Measurements from ENCODE around the gene ZMYND19.

DNA sequence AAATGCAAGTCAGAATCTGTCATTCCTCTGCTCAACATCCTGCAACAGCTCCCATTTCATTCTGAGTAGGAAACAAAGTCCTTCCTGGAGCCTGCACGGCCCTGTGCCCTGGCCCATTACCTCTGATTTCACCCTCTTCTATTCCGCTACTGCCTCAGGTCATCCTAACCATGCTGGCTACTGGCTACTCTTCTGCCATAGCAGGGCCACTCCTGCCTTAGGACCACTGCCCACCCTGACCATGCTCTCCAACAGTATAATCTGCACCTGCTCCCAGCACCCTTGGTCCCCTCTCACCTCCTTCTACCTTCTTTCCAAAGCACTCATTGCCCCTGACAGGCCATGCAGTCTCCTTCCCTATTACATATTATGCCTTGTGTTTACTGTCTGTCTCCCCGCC, 19.7 kb downstream of the ZMYND19 start:
- TF ChIP-seq, protein P1, sequence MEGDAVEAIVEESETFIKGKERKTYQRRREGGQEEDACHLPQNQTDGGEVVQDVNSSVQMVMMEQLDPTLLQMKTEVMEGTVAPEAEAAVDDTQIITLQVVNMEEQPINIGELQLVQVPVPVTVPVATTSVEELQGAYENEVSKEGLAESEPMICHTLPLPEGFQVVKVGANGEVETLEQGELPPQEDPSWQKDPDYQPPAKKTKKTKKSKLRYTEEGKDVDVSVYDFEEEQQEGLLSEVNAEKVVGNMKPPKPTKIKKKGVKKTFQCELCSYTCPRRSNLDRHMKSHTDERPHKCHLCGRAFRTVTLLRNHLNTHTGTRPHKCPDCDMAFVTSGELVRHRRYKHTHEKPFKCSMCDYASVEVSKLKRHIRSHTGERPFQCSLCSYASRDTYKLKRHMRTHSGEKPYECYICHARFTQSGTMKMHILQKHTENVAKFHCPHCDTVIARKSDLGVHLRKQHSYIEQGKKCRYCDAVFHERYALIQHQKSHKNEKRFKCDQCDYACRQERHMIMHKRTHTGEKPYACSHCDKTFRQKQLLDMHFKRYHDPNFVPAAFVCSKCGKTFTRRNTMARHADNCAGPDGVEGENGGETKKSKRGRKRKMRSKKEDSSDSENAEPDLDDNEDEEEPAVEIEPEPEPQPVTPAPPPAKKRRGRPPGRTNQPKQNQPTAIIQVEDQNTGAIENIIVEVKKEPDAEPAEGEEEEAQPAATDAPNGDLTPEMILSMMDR (conservative IDR thresholded peaks at IDR 0.05; ENCODE audit: low read length) = no peak
- no peak for TF ChIP-seq EZH2phosphoT487 (IDR thresholded peaks at IDR 0.05; ENCODE audit: borderline replicate concordance)

Measured in Loucy (cell line).